Measurements from ENCODE around the gene SLC7A14.

SLC7A14 gene

GRCh38 chr3:170429050-170429449, 156.8 kb downstream of the SLC7A14 start:
- Mint-ChIP-seq H3K27me3 (peaks cover 1% of the 10 kb centered on the region), H3K4me1 (ENCODE audit: low read depth) (peaks cover 17% of the 10 kb centered on the region), H3K27ac (peak overlapping the region; percentile 17), H3K9me3 (ENCODE audit: low read depth) (no peaks in the 10 kb centered on the region), H3K4me3 (peak overlapping the region; percentile 4), H3K36me3 (peaks cover 2% of the 10 kb centered on the region)

- Mint-ChIP-seq H3K27ac (no peak overlapping the region), H3K4me1 (ENCODE audit: low read depth) (peaks cover 17% of the 10 kb centered on the region), H3K4me3 (no peak overlapping the region)
Observed at GRCh38 chr3:170428095-170428494, 157.8 kb downstream of the SLC7A14 start.

GRCh38 chr3:170426240-170426797, 159.6 kb downstream of the SLC7A14 start:
- H3K27me3 Mint-ChIP-seq, result peaks cover 7% of the 10 kb centered on the region
- H3K4me3 Mint-ChIP-seq, result no peak overlapping the region
- H3K36me3 Mint-ChIP-seq, result peaks cover 2% of the 10 kb centered on the region
- H3K27ac Mint-ChIP-seq, result no peak overlapping the region
- H3K9me3 Mint-ChIP-seq (ENCODE audit: low read depth), result no peaks in the 10 kb centered on the region
- peaks cover 20% of the 10 kb centered on the region for H3K4me1 Mint-ChIP-seq (ENCODE audit: low read depth)

More at GRCh38 chr3:170428095-170428494, 157.8 kb downstream of the SLC7A14 start:
- H3K27me3 Mint-ChIP-seq, result peaks cover 2% of the 10 kb centered on the region
- H3K36me3 Mint-ChIP-seq, result peaks cover 2% of the 10 kb centered on the region
- H3K9me3 Mint-ChIP-seq (ENCODE audit: low read depth), result no peaks in the 10 kb centered on the region

- Mint-ChIP-seq H3K9me3 (ENCODE audit: low read depth) (no peaks in the 10 kb centered on the region), H3K36me3 (peaks cover 2% of the 10 kb centered on the region)
Observed at GRCh38 chr3:170425491-170426239, 160.2 kb downstream of the SLC7A14 start.

GRCh38 chr3:170424879-170425278, 161.0 kb downstream of the SLC7A14 start:
- no peak overlapping the region for H3K27ac Mint-ChIP-seq
- peaks cover 12% of the 10 kb centered on the region for H3K27me3 Mint-ChIP-seq
- no peak overlapping the region for H3K4me3 Mint-ChIP-seq
- H3K4me1 Mint-ChIP-seq (ENCODE audit: low read depth), result peaks cover 25% of the 10 kb centered on the region
- no peaks in the 10 kb centered on the region for H3K9me3 Mint-ChIP-seq (ENCODE audit: low read depth)
- peaks cover 2% of the 10 kb centered on the region for H3K36me3 Mint-ChIP-seq

More at GRCh38 chr3:170425491-170426239, 160.2 kb downstream of the SLC7A14 start:
- peaks cover 7% of the 10 kb centered on the region for H3K27me3 Mint-ChIP-seq
- no peak overlapping the region for H3K27ac Mint-ChIP-seq
- peaks cover 20% of the 10 kb centered on the region for H3K4me1 Mint-ChIP-seq (ENCODE audit: low read depth)
- no peak overlapping the region for H3K4me3 Mint-ChIP-seq

- Mint-ChIP-seq H3K4me1 (ENCODE audit: low read depth) (peaks cover 13% of the 10 kb centered on the region), H3K9me3 (ENCODE audit: low read depth) (no peaks in the 10 kb centered on the region), H3K4me3 (no peak overlapping the region), H3K27ac (no peak overlapping the region), H3K27me3 (peaks cover 16% of the 10 kb centered on the region), H3K36me3 (peaks cover 2% of the 10 kb centered on the region)
Observed at GRCh38 chr3:170423001-170423615, 162.8 kb downstream of the SLC7A14 start.

GRCh38 chr3:170421758-170422157, 164.1 kb downstream of the SLC7A14 start:
- Mint-ChIP-seq H3K36me3 (peaks cover 2% of the 10 kb centered on the region), H3K27me3 (peaks cover 25% of the 10 kb centered on the region), H3K4me1 (ENCODE audit: low read depth) (peaks cover 14% of the 10 kb centered on the region), H3K27ac (no peak overlapping the region), H3K9me3 (ENCODE audit: low read depth) (no peaks in the 10 kb centered on the region), H3K4me3 (no peak overlapping the region)

GRCh38 chr3:170421111-170421641, 164.7 kb downstream of the SLC7A14 start:
- peaks cover 14% of the 10 kb centered on the region for H3K4me1 Mint-ChIP-seq (ENCODE audit: low read depth)
- H3K36me3 Mint-ChIP-seq, result peaks cover 2% of the 10 kb centered on the region

GRCh38 chr3:170420307-170420821, 165.5 kb downstream of the SLC7A14 start:
- Mint-ChIP-seq H3K4me1 (ENCODE audit: low read depth) (peaks cover 14% of the 10 kb centered on the region), H3K27me3 (peaks cover 26% of the 10 kb centered on the region), H3K27ac (no peak overlapping the region), H3K4me3 (peak overlapping the region; percentile 78), H3K9me3 (ENCODE audit: low read depth) (no peaks in the 10 kb centered on the region), H3K36me3 (peaks cover 2% of the 10 kb centered on the region)

More at GRCh38 chr3:170421111-170421641, 164.7 kb downstream of the SLC7A14 start:
- Mint-ChIP-seq H3K9me3 (ENCODE audit: low read depth) (no peaks in the 10 kb centered on the region), H3K27ac (no peak overlapping the region), H3K27me3 (peaks cover 26% of the 10 kb centered on the region), H3K4me3 (no peak overlapping the region)

- Mint-ChIP-seq H3K9me3 (ENCODE audit: low read depth) (no peaks in the 10 kb centered on the region), H3K4me3 (peak overlapping the region; percentile 52), H3K27me3 (peaks cover 26% of the 10 kb centered on the region), H3K27ac (no peak overlapping the region), H3K36me3 (peaks cover 2% of the 10 kb centered on the region), H3K4me1 (ENCODE audit: low read depth) (peaks cover 14% of the 10 kb centered on the region)
Observed at GRCh38 chr3:170419557-170420087, 166.3 kb downstream of the SLC7A14 start.

GRCh38 chr3:170418422-170419398, 167.2 kb downstream of the SLC7A14 start, which contains the start of gene CLDN11:
Gene CLDN11, plus strand, starts transcription at chr3:170418868. Its CDS starts 199 bp downstream, at chr3:170419067.
- Mint-ChIP-seq H3K4me3 (peak within 1 kb of the TSS; percentile 87), H3K36me3 (no peaks in the 10 kb centered on the region), H3K27me3 (peaks cover 24% of the 10 kb centered on the region), H3K9me3 (ENCODE audit: low read depth) (no peaks in the 10 kb centered on the region), H3K27ac (no peak within 1 kb of the TSS), H3K4me1 (ENCODE audit: low read depth) (peaks cover 14% of the 10 kb centered on the region)

- Mint-ChIP-seq H3K27me3 (peaks cover 24% of the 10 kb centered on the region), H3K36me3 (no peaks in the 10 kb centered on the region), H3K4me3 (peak overlapping the region; percentile 1), H3K4me1 (ENCODE audit: low read depth) (peaks cover 14% of the 10 kb centered on the region), H3K27ac (no peak overlapping the region), H3K9me3 (ENCODE audit: low read depth) (no peaks in the 10 kb centered on the region)
Observed at GRCh38 chr3:170417090-170417489, 168.8 kb downstream of the SLC7A14 start.

GRCh38 chr3:170414202-170414663, 171.6 kb downstream of the SLC7A14 start:
- no peak overlapping the region for H3K4me3 Mint-ChIP-seq
- H3K27me3 Mint-ChIP-seq, result peaks cover 14% of the 10 kb centered on the region

More at GRCh38 chr3:170414202-170414663, 171.6 kb downstream of the SLC7A14 start:
- no peak overlapping the region for H3K27ac Mint-ChIP-seq
- H3K9me3 Mint-ChIP-seq (ENCODE audit: low read depth), result no peaks in the 10 kb centered on the region
- no peaks in the 10 kb centered on the region for H3K36me3 Mint-ChIP-seq
- H3K4me1 Mint-ChIP-seq (ENCODE audit: low read depth), result peaks cover 6% of the 10 kb centered on the region

Measured in activated naive CD8-positive, alpha-beta T cell (primary cell).